ENCODE data around the gene ZRANB1.

GRCh38 chr10:124941823-124942222 is at the start of gene ZRANB1:
- TF ChIP-seq POLR2A (IDR thresholded peaks at IDR 0.05; ENCODE audit: low read depth, low read length) (no peak), POLR2AphosphoS5 (IDR thresholded peaks at IDR 0.05; ENCODE audit: low read depth, low read length) (no peak), TAF1 (IDR thresholded peaks at IDR 0.05; ENCODE audit: borderline replicate concordance, low read depth, low read length) (no peak)

Measured in GM12892 (cell line).